K562 (cell line): ENCODE data around the gene DEDD2. TPM values are rescaled to one million over a fixed set of nuclear protein-coding genes. Genes with fewer than 3 reads are reported as not detected.

Experiments
- ATAC-seq: fragments of 200-7000 bp; cut with Tn5 transposase; 3 replicates; pipeline ENCODE4 v1.9.1; 2020; ENCODE audit warnings: moderate library complexity
- BruUV-seq: library from RNA; stranded (reverse); fragments of 400-500 nt; replicated peaks from 2 replicates; lab custom pipeline; 2021; lab: Mats Ljungman, UMichigan
- CTCF ChIA-PET: fragments of 300-600 bp; formaldehyde crosslinking; extraction: SDS; loops from one replicate; lab custom pipeline; 2021; ENCODE audit warnings: low intra/inter-chr PET ratio; lab: Yijun Ruan, JAX
- POLR2A ChIA-PET: fragments of 300-600, 350-650 bp; sonication (Branson Sonifier 250); formaldehyde crosslinking; extraction: SDS; loops from one replicate; lab custom pipeline; 2021; ENCODE audit warnings: antibody characterized with exemption, inconsistent platforms; lab: Yijun Ruan, JAX
- DNase-seq, 4 experiments: peaks; one replicate each; pipeline versions ENCODE4 v3.0.0 to v3.0.0-alpha.2; 2011 to 2018; ENCODE audit warnings: low spot score in 3 of 4, mixed read lengths in 3 of 4; ENCODE audit errors: extremely low read depth in 1 of 4
- FAIRE-seq: peaks from 2 replicates; lab custom pipeline; 2011; peaks lifted over from hg19 to GRCh38; lab: Jason Lieb, UNC
- H2AFZ ChIP-seq: 2 replicates; pipeline ENCODE4 v1.6.0; 2011; ENCODE audit warnings: low read depth, low read length, control low read depth, inconsistent platforms
- H3K27ac ChIP-seq: fragments of 200-600 bp; 3 replicates; pipeline ENCODE4 v1.8.0; 2011; ENCODE audit warnings: low read depth, mild to moderate bottlenecking, control low read depth, inconsistent platforms, low read length, moderate library complexity, mixed read lengths; ENCODE audit errors: extremely low read depth
- H3K27me3 ChIP-seq, 2 experiments: fragments of 300-600 bp in 1 of 2; 2 replicates in 1 of 2; 3 replicates in 1 of 2; pipeline versions ENCODE4 v1.6.0 to v1.8.0; 2011; ENCODE audit warnings: inconsistent platforms in 2 of 2, low read length in 2 of 2, mild to moderate bottlenecking in 1 of 2, mixed read lengths in 1 of 2, moderate library complexity in 1 of 2; ENCODE audit not compliant: control insufficient read depth in 2 of 2, insufficient read depth in 2 of 2
- H3K36me3 ChIP-seq: fragments of 300-600 bp; 3 replicates; pipeline ENCODE4 v1.8.0; 2011; ENCODE audit warnings: mild to moderate bottlenecking, low read length, inconsistent platforms; ENCODE audit not compliant: control insufficient read depth, insufficient read depth
- H3K4me1 ChIP-seq, 2 experiments: fragments of 200-600 bp in 1 of 2; replicated peaks in 1 of 2; 2 replicates in 1 of 2; 3 replicates in 1 of 2; pipeline versions ENCODE4 v1.5.1 to v1.8.0; 2011; ENCODE audit warnings: inconsistent platforms in 2 of 2, low read length in 2 of 2, mild to moderate bottlenecking in 1 of 2, mixed read lengths in 1 of 2, moderate library complexity in 1 of 2; ENCODE audit not compliant: control insufficient read depth in 2 of 2, insufficient read depth in 2 of 2
- H3K4me2 ChIP-seq: 2 replicates; pipeline ENCODE4 v1.6.1; 2011; ENCODE audit warnings: low read length, control low read depth, inconsistent platforms, mixed read lengths; ENCODE audit not compliant: insufficient read depth
- H3K4me3 ChIP-seq: fragments of 200-600 bp; sonication (generic), shearing (Covaris generic); 2 replicates; pipeline ENCODE4 v1.5.1; 2016; ENCODE audit warnings: control low read depth, inconsistent platforms
- H3K79me2 ChIP-seq: fragments of 200-600 bp; 3 replicates; pipeline ENCODE4 v1.8.0; 2011; ENCODE audit warnings: low read length, inconsistent platforms; ENCODE audit not compliant: control insufficient read depth, insufficient read depth
- H3K9ac ChIP-seq, 2 experiments: 2 replicates each; pipeline versions ENCODE4 v1.6.0 to v1.6.1; 2011; ENCODE audit warnings: low read depth in 2 of 2, low read length in 2 of 2, control low read depth in 1 of 2, inconsistent platforms in 1 of 2, mild to moderate bottlenecking in 1 of 2, mixed read lengths in 1 of 2; ENCODE audit not compliant: insufficient read depth in 1 of 2
- H3K9me1 ChIP-seq: one replicate; pipeline ENCODE4 v1.6.0; 2011; ENCODE audit warnings: inconsistent platforms, mild to moderate bottlenecking, low read length, moderate library complexity; ENCODE audit not compliant: control insufficient read depth, insufficient read depth
- H3K9me3 ChIP-seq: replicated peaks from 2 replicates; pipeline ENCODE4 v1.5.1; 2011; ENCODE audit warnings: low read depth, low read length, inconsistent platforms; ENCODE audit not compliant: control insufficient read depth, insufficient read depth
- H4K20me1 ChIP-seq: replicated peaks from 2 replicates; pipeline ENCODE4 v1.6.1; 2011; ENCODE audit warnings: low read length, inconsistent platforms, mixed read lengths; ENCODE audit not compliant: control insufficient read depth, insufficient read depth
- AFF4 ChIP-seq: sonication (generic); formaldehyde crosslinking; IDR thresholded peaks from 2 replicates; pipeline ENCODE4 v1.8.0; 2023; ENCODE audit warnings: mild to moderate bottlenecking, missing genetic modification reagents
- ARID1B ChIP-seq: fragments of 450-650 bp; IDR thresholded peaks from 2 replicates; pipeline ENCODE4 v1.6.1; 2016; ENCODE audit warnings: antibody characterized with exemption, mild to moderate bottlenecking, inconsistent platforms
- CHAMP1 ChIP-seq: fragments of 450-650 bp; IDR thresholded peaks from 2 replicates; pipeline ENCODE4 v1.6.1; 2016; ENCODE audit warnings: mild to moderate bottlenecking
- CREB3 ChIP-seq: fragments of 450-650 bp; conservative IDR thresholded peaks from 2 replicates; pipeline ENCODE4 v1.6.1; 2016; ENCODE audit warnings: missing genetic modification characterization, low read depth, mild to moderate bottlenecking, missing compliant biosample characterization, moderate library complexity
- POLR2A ChIP-seq: fragments of 450-650 bp; conservative IDR thresholded peaks from 2 replicates; pipeline ENCODE4 v1.6.1; 2016
- POLR2AphosphoS5 ChIP-seq: IDR thresholded peaks from 2 replicates; pipeline ENCODE4 v1.6.1; 2011; ENCODE audit warnings: mild to moderate bottlenecking, low read depth, low read length, moderate library complexity; ENCODE audit not compliant: control insufficient read depth, insufficient read depth
- POLR2G ChIP-seq: fragments of 200-400 bp; formaldehyde crosslinking; IDR thresholded peaks from 2 replicates; pipeline ENCODE4 v1.6.1; 2017; ENCODE audit warnings: low read depth, mild to moderate bottlenecking, antibody characterized with exemption, low read length, moderate library complexity
- RBFOX2 ChIP-seq: fragments of 200-400 bp; formaldehyde crosslinking; IDR thresholded peaks from 2 replicates; pipeline ENCODE4 v1.6.1; 2017; ENCODE audit warnings: low read depth, mild to moderate bottlenecking, low read length, moderate library complexity
- SMARCB1 ChIP-seq: IDR thresholded peaks from 2 replicates; pipeline ENCODE4 v1.6.1; 2011; ENCODE audit warnings: improper control_type of control experiment, low read depth; ENCODE audit not compliant: insufficient read length
- ZNF449 ChIP-seq: fragments of 250-450 bp; sonication (Bioruptor Pico); IDR thresholded peaks from 2 replicates; pipeline ENCODE4 v1.8.0; 2022; ENCODE audit warnings: moderate library complexity, mild to moderate bottlenecking, inconsistent platforms
- WGBS: fragments of 100-300 bp; shearing (Covaris generic); methylation state at CpG from one replicate; pipeline ENCODE4 v1.1.6; 2016; ENCODE audit warnings: low coverage, mixed read lengths; ENCODE audit not compliant: insufficient coverage; ENCODE audit errors: missing lambda C conversion rate; 5-methylcytosine and 5-hydroxymethylcytosine counted together
- in situ Hi-C: fragments of 300-500 bp; cut with MboI; formaldehyde crosslinking; loops from 4 replicates; pipeline ENCODE4 v1.15.0; 2018; ENCODE audit warnings: inconsistent platforms, mixed read lengths
- intact Hi-C: fragments of 100-400 bp; cut with micrococcal nuclease; formaldehyde crosslinking; loops from 2 replicates; pipeline ENCODE4 v1.14.2; 2022
- polyA plus RNA-seq, 8 experiments: library from polyadenylated mRNA; depleted of rRNA in 4 of 8; stranded (reverse) in 5 of 8; unstranded in 3 of 8; fragments of >200 nt; fragmentation: Nextera tagmentation in 2 of 8; fragmentation: Illumina TruSeq in 1 of 8; extraction: Ambion mirVana in 2 of 8; extraction: Trizol in 1 of 8; gene quantifications; 2 replicates each; pipeline versions ENCODE4 v1.2.1 to v1.2.3, GENCODE V29; 2011 to 2014; ENCODE audit warnings: inconsistent platforms in 1 of 8, missing spikeins in 1 of 8
- total RNA-seq, 7 experiments: library from RNA; depleted of rRNA in 6 of 7; stranded (reverse); fragments of >200 nt in 6 of 7; fragmentation: Illumina TruSeq in 2 of 7; extraction: Trizol in 2 of 7; gene quantifications; 2 replicates each; pipeline versions ENCODE4 v1.2.1 to v1.2.3, GENCODE V29; 2011 to 2021; ENCODE audit warnings: low replicate concordance in 1 of 7

Gene DEDD2
- total and polyA plus RNA-seq, 9 of the 15 experiments (the other 6 are each of a cell fraction or from before 2014, with no cell fraction given): 4.3 to 43.0 (median 29.2) TPM

GRCh38 chr19:42232435-42232834 lies 15.0 kb upstream of the DEDD2 start:
- H3K9ac ChIP-seq: 0 out of 4 replicates have a peak overlapping the region, but pooled peaks of 1 of the 2 experiments have one; percentile 21
- no TSS peak for BruUV-seq
- no peak overlapping the region for H2AFZ ChIP-seq
- H3K4me1 ChIP-seq: peaks cover 21 to 26% of the 10 kb centered on the region in 2 experiments
- no peaks in the 10 kb centered on the region for H3K9me3 ChIP-seq
- no peak overlapping the region for H3K4me2 ChIP-seq
- DNase-seq: no peak
- ChIA-PET POLR2A (interaction anchor here (0.8 to 2.3 kb wide), 3 partner anchors 10 to 19 kb away, joined by 3 to 23 read pairs (median 4); partner anchors contain the start of gene GSK3A), CTCF (no interaction called here)
- H3K9me1 ChIP-seq: peaks cover 3% of the 10 kb centered on the region
- H4K20me1 ChIP-seq: peaks cover 28% of the 10 kb centered on the region
- no peak for ATAC-seq
- peaks cover 98% of the 10 kb centered on the region for H3K36me3 ChIP-seq
- WGBS: 90% methylated on average over 10 of the region's 10 CpGs
- no peaks in the 10 kb centered on the region for H3K27me3 ChIP-seq
- no peak overlapping the region for H3K4me3 ChIP-seq
- H3K27ac ChIP-seq: 0 out of 3 replicates have a peak overlapping the region, but pooled peaks have one; percentile 5
- intact Hi-C loops: no loop called here
- peaks cover 30% of the 10 kb centered on the region for H3K79me2 ChIP-seq
- FAIRE-seq: no peak
- in situ Hi-C loops: no loop called here
- peak; percentile 45 for TF ChIP-seq POLR2A
- no peak for TF ChIP-seq AFF4
- TF ChIP-seq RBFOX2: peak; percentile 57
- 0 out of 2 replicates have a peak, but pooled peaks have one; percentile 0 for TF ChIP-seq POLR2AphosphoS5
- no peak for TF ChIP-seq CHAMP1
- no peak for TF ChIP-seq CREB3
- TF ChIP-seq ZNF449 (CRISPR knock-in tag): no peak
- peak; percentile 47; the same call in 1 of the 2 replicates for TF ChIP-seq POLR2G
- TF ChIP-seq SMARCB1: no peak
- TF ChIP-seq ARID1B: no peak
